Stimulated activated CD4-positive, alpha-beta T cell treated with anti-CD3 and anti-CD28 coated beads, Interleukin-12 subunit alpha, Interleukin-12 subunit beta, amount 100 ng/mL, for 4 hours (primary cell): ENCODE data around the gene RXRA.
A peak's percentile ranks its signal among the peaks of the same experiment; 100 is the strongest.

Source experiments
- DNase-seq: peaks from one replicate; pipeline ENCODE4 v3.0.0-alpha.2; 2020

RXRA gene

DNA sequence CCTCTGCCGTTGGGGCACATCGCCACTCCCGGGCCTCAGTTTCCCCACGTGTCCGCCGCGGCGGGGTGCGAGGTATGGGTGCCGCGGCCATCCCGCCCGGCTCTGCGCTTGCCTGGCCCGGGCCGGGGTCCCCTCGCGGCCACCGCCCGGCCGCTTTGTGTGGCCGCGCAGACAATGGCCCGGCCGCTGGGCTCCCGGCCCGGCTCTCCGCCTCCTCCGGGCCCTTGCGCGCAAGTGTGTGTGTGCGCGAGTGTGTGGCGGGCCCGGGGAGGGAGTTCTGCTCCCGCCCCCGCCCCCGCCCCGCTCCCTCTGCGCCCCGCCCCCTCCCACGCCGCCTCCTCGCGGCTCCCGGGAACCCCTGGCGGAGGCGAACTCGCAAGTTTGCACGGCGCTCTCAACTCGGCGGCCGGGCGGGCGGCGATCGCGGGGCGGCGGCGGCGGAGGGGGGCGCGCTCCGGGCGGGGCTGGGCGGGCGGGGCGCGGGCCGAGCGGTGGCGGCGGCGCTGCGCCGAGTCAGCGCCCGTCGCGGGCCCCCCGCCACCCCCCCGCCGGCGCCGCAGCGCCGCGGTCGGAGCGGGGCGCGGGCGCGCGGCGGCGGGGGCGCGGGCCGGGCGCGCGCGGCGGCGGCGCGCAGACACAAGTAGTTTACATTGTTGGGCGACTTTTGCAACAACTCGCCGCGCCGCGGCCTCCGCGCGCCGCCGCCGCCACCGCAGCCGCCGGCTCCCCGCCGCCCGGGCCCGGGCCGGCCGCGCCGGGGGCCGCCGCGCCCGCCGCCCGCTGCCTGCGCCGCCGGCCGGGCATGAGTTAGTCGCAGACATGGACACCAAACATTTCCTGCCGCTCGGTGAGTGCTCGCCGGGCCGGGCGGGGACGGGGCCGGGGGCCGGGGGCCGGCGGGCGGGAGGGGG, at the start of gene RXRA:
Gene RXRA, plus strand, starts transcription at position 643 of the 911 bp plus-strand sequence. Its CDS starts 177 bp downstream, at position 820.
- peak; percentile 65 for DNase-seq

- DNase-seq, result no peak
These were observed 48.0 kb upstream of the RXRA start for GRCh38 chr9:134278286-134278685.

DNA sequence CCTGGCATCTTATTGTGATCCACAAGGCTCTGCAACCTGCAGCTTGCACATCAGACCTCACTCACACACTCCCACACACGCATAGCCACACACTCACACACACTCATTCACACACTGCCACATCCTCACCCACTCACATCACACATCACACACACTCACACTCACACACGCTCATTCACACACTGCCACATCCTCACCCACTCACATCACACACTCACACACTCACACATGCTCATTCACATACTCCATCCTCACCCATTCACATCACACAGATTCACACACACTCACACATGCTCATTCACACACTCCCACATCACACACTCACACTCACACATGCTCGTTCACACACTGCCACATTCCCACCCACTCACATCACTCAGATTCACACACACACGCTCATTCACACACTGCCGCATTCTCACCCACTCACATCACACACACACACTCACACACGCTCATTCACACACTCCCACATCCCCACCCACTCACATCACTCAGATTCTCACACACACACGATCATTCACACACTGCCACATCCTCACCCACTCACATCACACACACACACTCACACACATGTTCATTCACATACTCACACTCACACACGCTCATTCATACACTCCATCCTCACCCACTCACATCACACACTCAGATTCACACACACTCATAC, 47.1 kb upstream of the RXRA start:
- DNase-seq, result no peak

- no peak for DNase-seq
These were observed 44.1 kb upstream of the RXRA start for GRCh38 chr9:134282138-134282650.

- DNase-seq, result no peak
These were observed 43.1 kb upstream of the RXRA start for GRCh38 chr9:134283111-134283515.

DNA sequence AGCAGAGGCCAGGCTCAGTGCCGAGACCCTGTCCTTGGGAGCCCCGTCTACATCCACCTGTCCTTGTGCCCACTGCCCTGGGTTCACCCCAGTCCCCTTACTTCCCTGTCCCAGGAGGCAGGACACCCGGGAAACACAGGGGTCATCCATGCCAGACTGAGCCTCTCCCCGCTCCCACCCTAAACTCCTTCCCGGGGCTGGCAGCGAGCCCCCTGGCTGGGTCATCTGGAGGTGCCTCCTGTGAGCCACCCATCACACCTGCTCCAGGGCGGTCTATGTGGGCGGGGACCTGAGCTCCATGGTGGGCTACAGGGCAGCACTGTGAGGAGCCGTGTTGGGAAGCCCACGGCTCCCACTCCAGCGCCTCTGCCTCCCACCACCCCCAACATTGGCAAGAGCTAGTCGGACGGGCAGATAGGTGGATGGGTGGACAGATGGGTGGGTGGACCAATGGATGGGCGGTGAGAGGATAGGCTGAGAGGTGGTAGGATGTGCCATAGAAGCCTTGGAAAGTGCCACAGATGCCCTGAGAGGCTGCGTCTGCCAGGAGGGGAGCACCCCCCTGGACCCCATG, 42.5 kb upstream of the RXRA start:
- no peak for DNase-seq

- DNase-seq, result no peak
These were observed 42.0 kb upstream of the RXRA start for GRCh38 chr9:134284273-134284672.

- no peak for DNase-seq
These were observed 41.5 kb upstream of the RXRA start for GRCh38 chr9:134284741-134285140.

GRCh38 chr9:134285215-134285845, 40.9 kb upstream of the RXRA start:
- no peak for DNase-seq

- no peak for DNase-seq
These were observed 39.6 kb upstream of the RXRA start for GRCh38 chr9:134286471-134287245.

GRCh38 chr9:134287591-134288491, 38.4 kb upstream of the RXRA start:
- no peak for DNase-seq

DNA sequence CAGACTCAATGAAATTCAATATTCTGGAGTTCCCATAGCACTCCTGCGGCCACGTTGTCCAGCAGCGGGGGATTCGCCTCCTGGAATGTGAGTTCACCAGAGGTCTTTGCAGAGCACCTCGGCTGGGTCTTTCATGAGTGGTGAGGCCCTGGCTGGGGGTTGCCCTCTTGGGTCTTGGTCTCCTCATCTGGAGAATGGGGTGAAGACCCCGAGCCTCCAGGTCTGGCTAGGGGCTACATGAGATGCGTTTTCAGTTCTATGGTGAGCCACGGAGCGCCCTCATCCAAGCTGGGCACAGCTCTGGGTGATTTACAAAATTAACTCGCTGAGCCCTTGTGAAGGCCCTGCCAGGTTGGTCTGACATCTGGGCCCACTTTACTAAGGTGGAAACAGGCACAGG, 37.5 kb upstream of the RXRA start:
- no peak for DNase-seq

DNA sequence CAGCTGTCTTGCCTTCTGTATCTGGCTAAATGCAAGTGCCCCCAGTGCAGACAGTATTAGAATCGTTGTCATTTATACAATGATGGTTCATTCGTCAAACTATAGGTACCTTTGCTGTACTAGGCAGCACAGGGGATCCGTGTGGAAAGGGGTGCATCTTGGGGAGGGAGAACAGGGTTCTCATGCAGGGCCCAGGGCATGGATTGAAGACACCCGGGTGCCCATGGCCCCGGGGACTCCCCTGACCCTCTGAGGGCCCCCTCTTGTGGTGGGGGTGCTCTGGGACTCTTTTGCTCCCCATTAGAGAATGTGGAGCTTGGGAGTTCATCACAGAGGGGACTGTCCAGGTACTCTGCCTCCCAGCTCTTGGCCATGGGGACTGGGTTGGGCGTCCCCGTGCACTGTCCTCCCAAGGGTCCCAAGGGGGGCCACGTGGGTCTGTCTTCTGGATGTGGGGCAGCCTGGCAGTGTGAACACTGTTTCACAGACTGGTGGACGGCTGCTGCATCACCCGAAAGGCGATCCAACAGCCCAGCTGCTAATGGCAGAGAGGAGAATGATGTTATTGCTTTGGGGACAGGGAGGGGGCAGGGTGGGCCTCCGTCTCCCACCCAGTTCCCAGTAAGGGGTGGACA, 36.9 kb upstream of the RXRA start:
- DNase-seq, result no peak

GRCh38 chr9:134290603-134291451, 35.4 kb upstream of the RXRA start:
- no peak for DNase-seq

DNA sequence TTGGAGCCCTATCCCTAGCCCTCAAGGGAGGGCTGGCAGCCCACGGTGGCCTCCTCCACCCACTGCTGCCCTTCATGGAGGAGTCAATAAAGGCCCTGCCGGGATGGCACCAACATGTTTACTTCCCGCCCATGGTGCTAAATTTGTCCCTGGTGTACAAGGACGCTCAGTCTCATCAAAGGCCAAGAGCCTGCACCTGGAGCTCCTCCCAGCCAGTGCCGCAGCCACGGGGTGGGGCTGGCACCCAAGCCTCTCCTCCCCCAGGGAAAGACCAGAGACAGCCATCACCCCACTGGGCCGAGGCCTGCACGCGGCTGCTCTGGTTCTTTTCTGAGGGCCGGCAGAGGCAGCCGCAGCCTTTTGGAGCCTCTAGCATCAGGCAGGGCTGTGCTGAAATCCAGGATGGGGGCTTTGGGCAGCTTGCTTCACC, 34.8 kb upstream of the RXRA start:
- DNase-seq, result no peak

GRCh38 chr9:134291961-134292871, 34.0 kb upstream of the RXRA start:
- no peak for DNase-seq

GRCh38 chr9:134293031-134293521, 33.2 kb upstream of the RXRA start:
- DNase-seq, result no peak

- DNase-seq, result peak; percentile 7
These were observed 32.6 kb upstream of the RXRA start for GRCh38 chr9:134293611-134294152.
